ENCODE measurements around the gene CCDC197.
A peak's percentile ranks its signal among the peaks of the same experiment; 100 is the strongest.

CCDC197 gene

DNA sequence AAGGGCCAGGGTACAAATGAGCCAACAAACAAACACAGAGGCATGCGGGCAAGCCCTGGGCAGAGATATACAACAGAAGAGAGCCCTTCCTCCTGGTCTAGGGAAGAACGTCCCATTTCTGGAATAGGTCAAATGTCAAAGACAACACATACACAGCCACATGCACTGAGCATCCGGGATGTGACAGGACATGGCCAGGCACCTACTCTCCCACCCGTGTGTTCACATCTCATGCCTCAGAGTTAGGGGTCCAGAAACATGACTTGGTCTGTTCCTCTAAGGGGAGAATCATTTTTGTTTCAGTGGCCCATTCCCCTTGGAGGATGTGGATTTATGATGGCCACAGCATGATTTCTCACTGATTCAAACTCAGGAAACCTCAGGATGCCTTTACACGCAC is 19.9 kb upstream of the CCDC197 start:
- no peak for DNase-seq (ENCODE audit: low read depth in 2 of 2, low spot score in 1 of 2)

DNA sequence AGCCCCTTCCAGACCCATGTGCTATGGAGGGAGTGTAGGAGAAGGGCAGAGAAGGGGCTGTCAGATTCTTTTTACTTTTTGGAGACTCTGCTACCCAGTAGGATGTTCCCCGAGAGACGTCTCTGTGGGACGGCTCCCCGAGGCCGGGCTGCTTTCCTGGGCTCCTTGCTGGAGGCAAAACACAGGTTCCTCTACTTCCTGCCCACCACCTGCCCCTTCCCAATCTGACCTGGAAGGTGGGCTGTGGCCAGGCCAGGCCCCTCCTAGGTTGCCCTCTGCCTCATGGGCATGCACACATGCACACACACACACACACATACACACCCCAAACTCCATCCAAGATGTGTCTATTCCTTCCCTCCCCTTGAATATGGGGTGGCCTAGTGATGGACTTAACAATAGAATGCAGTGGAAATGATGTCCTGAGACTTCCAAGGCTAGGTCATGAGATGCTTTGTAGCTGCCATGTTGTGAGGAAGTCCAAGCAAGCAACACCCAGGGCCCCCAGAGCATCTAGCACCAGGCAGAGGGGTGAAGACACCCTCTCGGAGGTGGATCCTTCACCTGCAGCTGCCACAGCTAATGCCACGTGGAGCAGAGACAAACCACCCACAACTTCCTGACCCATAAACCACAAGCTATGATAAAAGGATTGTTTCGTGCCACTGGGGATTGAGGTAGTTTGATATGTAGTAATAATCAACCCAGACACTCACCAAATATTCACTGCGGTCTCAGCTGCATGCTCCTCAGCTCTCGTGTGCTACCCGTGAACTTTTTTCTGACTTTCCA is 19.1 kb upstream of the CCDC197 start:
- peak in 1 of 2 donors; percentile 39 for DNase-seq (ENCODE audit: low read depth in 2 of 2, low spot score in 1 of 2)

DNA sequence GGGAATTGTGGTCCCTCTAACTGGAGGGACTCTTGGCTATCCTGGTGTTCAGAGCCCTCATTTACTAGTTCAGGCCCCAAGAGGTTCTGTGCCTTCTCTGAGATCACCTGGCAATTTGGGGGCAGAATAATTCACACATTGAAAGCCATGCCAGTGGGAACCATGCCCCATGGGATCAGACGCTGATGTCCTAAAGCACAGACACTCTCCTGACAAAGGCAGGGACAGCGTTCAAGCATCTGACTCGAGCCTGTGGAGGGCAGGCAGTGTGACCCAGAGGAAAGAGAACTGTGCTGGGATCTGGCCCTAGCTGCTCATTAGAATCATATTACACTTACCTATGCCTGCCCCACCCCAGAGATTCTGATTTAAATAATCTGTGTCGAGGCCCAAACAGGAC is 18.4 kb upstream of the CCDC197 start:
- DNase-seq (ENCODE audit: low read depth in 2 of 2, low spot score in 1 of 2) = no peak

DNA sequence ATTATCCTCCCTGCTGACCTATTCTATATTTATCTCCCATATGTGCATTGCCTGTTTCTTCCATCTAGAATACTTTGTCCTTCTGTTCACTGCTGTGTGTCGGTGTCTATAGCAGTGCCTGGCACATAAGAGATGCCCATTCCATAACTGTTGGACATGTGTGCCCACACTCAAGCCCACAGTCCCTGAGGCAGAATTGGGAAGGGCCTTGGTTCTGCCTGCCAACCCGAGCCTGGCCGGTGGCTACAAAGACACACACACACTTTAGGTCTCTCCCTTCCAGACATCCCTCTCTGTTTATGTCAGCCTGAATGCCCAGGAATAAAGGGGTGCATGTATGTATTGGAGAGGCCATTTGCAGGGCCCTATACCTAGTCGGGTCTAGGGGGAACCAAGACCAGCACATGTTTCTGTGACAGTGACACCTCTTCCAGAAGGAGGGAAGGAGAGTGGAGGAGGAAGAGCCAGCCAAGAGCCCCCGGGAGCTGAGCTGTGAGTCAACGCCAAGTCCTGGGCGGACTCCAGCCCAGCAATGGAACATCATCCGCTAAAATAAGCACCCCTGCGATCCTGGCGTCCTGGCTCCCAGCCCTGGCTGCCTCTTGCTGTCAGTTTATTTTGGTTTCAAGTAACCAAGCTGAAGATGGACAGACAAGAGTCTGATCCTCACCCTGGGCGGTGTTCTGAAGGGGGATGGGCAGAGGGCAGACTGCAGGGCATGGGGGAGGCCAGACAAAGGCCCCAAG is 16.5 kb upstream of the CCDC197 start:
- DNase-seq (ENCODE audit: low read depth in 2 of 2, low spot score in 1 of 2) = no peak

DNA sequence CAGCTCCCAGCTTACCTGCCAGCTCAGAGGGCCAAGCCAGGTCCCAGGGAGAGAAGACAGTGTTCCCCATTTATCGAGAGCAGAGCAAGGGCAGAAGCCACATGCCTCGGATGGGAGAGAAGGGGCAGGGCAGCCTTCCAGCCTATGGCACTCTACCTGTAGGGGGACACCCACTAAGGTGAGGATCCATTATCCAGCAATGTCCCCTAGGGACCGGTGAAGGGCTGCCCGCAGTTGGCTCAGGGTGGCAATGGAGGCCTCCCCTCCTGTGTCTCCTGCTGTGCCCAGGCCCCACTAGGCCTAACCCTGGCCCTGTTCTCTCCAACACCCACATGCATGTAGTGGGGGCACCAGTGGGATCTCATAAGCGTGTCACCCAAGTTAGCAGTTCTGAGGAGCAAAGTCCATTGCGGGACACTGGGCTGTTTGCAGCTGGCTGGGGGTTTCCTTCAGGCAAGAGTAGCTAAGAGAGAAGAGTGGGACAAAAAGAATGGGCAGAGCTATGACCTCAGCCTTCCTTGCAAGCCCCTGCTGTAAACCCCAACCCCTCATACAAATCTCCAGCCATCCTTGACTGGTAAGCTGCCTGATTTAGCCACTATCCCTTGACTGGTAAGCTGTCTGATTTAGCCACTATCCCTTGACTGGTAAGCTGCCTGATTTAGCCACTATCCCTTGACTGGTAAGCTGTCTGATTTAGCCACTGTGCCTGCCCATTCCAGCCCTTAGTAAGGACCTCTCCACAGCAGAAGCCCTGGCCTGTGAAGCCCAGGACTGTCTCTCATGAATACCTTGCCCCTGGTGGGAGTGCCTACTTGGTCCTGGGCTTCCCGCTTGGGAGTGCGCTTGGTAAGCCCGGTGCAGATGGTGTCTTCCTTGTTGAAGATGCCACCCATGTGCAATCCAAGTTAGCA is 15.5 kb upstream of the CCDC197 start:
- DNase-seq (ENCODE audit: low read depth in 2 of 2, low spot score in 1 of 2) = no peak

DNA sequence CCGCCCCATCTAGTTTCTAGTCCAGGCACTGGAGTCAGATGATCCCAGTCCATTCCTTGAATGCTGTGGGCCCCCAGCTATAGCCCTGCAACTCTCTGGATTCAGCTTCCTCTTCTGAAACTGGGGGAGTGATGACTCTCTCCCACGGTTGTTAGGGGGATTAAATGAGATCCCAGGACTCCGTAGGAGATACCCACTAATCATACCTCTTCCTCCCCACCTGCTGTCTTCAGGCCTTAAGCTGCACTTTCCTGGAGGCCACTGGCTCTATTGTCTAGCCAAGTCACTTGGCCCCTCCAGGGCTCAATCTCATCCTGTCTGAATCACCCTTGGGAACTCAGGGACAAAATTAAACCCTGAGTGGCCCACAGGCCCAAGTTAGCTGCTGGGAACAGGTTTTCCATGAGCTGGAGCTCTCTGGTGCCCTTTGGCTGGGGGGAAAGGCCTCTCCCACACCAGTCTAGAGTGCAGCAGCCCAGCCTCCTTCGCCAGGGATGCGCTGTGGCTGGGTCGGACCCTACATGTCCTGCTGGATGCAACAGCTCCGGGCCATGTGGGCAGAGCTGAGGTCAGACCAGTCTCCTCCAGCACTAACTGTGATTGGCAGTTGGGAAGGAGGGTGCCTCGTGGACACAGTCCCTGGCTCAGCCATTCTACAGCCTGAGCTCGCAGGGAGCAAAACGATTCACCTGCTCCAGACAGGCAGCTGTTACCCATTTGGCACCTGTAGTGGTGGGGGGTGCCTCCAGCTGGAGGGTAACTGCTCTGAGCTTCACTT is 14.7 kb upstream of the CCDC197 start:
- DNase-seq (ENCODE audit: low read depth in 2 of 2, low spot score in 1 of 2) = no peak

DNA sequence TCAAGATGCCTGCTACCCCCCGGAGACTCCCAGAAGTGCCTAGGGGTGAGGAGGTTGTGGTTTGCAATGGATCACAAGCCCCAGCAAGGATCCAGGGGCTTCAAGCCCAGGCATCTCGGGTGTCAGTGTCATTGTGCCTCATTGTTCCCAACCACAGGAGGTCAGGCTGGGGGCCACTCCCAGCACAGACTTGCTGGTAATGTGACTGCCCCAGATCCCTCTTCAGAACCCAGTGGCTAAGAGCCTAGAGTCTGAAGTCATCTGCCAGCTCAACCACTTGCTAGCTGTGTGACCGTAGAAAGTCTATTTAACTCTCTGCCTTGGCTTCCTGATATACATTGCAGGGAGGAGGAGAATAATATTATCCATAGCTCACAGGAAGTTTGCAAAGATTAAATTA is 13.0 kb upstream of the CCDC197 start:
- DNase-seq (ENCODE audit: low read depth in 2 of 2, low spot score in 1 of 2) = no peak

DNA sequence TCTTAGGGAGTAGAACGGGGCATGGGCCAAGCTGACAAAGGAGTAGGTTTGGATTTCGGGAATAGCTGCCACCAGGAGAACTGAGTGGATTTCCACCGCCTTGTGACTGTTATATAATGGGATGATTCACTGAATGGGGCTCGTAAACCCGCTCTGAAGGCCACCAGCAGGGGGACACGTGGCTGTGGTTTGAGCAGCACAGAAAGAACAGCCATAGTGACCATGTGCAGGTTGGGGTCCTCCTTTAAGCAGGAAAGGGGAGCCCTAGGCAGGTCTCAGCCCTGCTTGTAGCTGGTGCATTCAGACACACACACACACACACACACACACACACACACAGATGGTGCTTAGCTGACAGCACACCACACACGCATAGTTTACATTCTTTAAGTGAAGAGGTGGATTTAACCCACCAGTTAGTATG is 12.1 kb upstream of the CCDC197 start:
- DNase-seq (ENCODE audit: low read depth in 2 of 2, low spot score in 1 of 2) = no peak

DNA sequence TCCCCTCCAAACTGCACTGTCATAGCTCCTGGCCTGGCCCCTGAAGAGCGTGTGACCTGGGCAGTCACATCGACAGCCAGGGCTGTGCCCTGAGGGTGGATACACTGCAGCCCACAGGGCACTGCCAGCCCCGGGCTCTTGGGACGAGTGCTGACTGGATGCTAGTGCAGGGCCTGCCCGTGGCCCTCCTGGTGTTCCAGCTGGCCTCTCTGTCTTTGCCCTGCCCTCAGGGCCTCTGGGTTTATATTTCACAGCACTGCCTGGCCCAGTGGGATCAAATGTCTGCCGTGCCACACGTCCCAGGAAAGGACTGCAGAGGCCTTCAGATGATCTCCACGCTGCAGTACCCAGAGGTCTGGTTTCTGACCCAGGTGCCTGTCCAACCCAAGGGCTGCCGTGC is 10.1 kb upstream of the CCDC197 start:
- DNase-seq (ENCODE audit: low read depth in 2 of 2, low spot score in 1 of 2) = no peak

DNA sequence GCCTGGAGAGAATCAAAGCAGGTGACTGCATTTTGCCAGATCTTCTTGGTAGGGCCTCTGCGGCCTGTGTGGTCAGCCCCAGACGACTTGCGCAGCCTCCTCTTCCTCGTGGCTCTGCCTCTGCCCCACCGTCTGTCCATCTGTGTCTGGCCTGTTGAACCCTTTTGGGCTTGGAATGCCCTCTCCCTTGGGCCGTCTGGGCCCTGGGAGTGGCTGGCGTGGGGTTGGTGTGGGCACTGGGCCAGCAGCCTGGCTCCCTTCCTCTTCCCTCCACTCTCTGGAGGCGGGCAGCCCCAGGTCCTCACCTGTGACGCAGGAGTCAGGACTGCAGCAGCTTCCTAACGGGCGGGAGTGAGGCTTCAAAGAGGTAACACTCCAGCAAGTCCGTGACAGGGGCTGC is 9.7 kb upstream of the CCDC197 start:
- DNase-seq (ENCODE audit: low read depth in 2 of 2, low spot score in 1 of 2) = no peak

DNA sequence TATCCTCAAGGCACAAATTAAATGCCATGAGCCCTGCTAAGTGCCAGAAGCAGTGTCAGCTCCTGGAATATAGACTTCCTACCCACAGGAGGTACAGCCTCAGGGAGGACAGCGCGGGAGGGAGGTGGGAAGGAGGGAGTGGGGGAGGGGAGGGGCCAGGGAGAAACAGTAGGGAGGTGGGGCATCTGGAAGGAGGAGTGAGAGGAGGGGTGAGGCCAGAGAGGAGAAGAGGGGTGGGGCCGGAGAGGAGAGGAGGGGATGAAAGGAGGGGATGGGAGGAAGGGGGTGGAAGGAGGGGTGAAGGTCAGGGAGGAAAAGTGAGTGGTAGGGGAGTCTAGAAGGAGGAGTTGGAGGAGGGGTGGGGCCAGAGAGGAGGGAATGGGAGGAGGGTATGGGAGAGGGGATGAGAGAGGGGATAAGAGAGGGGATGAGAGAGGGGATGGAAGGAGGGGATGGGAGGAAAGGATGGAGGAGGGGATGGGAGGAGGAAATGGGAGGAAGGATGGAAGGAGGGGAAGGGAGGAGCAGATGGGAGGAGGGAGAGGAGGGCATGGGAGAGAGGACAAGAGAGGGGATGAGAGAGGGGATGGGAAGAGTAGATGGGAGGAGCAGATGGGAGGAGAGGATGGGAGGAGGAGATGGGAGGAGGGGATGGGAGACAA is 9.2 kb upstream of the CCDC197 start:
- no peak for DNase-seq (ENCODE audit: low read depth in 2 of 2, low spot score in 1 of 2)

DNA sequence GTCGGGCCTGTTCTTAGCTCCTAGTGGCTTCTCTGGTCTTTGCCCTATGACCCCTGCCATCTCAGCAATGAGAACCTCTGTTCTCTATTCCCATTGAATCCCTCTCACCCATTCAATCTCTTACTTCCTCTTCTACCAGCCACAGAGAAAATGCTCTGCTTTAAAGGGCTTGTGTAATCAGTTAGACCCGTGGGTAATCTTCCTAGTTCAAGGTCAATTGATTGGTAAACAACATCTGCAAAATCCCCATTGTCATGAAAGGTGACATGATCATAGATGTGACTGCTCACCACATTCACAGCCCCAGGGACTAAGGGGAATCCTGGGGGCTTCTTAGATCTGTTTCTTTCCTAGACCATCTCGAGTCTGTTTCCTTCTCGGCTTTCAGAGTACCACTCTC is 7.2 kb upstream of the CCDC197 start:
- DNase-seq (ENCODE audit: low read depth in 2 of 2, low spot score in 1 of 2) = no peak

DNA sequence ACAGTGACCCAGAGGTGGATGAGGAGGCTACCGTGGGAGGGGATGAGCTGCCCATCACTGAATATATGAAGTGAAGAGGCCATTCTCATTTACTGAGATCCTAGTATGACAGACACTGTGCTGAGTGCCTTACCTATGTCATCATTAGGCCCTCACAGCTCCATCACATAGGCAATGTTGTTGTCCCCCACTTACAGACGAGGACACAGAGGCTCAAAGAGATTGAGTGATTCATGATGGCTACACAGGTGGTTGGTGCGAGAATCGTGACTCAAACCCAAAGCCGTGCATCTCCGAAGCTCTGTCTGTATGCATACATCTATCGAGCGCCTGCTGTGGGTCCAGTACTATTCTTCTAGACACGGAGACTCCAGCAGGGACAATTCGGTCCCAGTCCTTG is 5.9 kb upstream of the CCDC197 start:
- no peak for DNase-seq (ENCODE audit: low read depth in 2 of 2, low spot score in 1 of 2)

DNA sequence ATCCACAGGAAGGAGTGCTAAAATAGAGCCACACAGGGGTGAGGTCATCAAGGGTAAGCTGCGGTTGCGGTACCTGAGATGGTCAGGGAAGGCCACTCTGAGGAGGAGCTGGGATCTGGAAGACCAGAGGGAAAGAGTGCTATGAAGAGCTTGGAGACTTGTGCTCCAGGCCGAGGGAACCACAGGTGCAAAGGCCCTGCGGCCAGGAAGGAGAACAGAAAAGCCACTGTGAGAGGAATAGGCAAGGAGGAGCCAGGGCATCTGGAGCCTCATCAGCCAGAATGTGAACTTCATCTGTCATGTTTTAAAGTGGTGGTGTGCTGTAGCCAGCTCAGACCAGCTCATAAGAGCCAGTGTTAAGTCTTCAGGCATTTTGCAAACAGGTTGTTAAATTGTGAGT is 5.5 kb upstream of the CCDC197 start:
- DNase-seq (ENCODE audit: low read depth in 2 of 2, low spot score in 1 of 2) = no peak

DNA sequence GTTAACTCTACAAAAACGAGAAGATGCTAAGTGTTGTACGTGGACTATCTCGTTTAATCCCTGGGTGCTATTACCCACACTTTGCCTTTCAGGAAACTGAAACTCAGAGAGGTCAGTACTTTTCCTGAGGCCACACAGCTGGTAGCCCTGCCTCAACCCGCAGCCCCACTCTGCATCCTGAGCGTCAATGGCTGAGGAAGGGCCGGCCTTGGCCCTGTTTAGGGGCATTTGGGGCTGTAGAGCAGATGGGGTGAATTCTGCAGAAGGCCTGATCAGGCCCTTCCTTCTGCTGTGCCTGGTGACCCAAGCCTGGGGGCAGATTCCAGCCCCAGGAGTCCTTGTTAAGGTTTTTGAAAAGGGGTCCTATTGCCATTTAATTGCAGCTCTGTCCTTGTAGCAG is 3.7 kb upstream of the CCDC197 start:
- no peak for DNase-seq (ENCODE audit: low read depth in 2 of 2, low spot score in 1 of 2)

DNA sequence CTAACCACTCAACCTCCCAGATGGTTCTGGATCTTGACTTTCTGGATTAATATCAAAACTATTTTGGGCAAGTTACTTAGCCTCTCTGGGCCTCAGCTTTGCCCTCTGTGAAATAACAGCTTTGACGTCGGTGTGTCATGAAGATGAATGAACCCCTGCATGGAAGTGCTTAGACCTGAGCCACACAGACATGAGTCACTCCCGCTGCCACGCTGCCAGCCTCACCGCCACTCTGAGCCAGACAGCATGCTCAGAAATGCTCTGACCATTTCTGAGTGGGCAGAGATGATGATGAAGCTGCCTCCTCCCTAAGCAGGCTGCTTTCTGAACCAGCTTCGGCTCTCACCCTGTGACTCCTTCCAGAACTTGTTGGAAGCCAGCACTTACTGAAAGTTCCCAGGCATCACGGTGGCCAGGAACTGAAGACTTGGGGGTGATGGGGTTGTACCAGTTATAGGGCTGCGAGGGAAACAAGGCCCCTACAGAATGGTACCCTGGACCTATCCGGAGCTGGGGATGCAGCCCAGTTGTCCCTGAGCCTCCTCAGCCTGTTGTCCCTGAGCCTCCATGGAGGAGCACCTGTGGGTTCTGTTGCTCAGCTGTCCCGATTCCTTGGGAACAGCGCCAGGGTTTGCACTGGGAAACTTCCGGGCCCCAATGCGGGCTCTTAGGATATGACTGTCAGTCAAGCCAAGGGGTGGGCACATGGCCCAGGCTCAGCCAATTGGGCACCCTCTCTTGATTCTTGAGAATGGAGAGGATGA is 2.0 kb upstream of the CCDC197 start:
- no peak for DNase-seq (ENCODE audit: low read depth in 2 of 2, low spot score in 1 of 2)

DNA sequence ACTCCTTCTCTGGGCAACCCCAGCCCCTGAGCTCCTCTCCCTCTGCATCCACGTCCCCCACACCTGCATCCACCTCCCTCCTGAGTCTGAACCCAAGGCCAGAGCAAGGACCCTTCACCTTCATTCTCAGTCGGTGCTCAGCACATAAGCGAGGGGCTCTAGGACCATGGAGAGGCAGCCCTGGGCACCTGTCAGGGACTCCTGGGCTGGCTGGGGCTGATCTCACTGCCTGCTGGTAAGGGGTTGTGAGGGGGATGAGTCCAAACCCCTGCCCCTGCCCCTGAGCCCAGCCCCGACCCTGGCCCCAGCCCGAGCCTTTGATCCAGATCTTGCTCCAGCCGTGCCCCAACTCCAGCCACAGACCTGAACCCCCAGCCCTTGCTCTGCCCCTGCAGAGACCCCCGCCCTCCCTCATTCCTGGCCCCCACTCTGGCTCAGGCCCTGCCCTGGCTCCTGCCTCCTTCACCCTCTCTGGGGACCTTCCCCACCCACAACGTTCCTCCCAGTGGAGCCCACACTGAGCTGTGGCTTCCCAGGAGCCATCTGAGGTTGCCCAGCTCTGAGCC is 888 bp upstream of the CCDC197 start:
- DNase-seq (ENCODE audit: low read depth in 2 of 2, low spot score in 1 of 2) = no peak

DNA sequence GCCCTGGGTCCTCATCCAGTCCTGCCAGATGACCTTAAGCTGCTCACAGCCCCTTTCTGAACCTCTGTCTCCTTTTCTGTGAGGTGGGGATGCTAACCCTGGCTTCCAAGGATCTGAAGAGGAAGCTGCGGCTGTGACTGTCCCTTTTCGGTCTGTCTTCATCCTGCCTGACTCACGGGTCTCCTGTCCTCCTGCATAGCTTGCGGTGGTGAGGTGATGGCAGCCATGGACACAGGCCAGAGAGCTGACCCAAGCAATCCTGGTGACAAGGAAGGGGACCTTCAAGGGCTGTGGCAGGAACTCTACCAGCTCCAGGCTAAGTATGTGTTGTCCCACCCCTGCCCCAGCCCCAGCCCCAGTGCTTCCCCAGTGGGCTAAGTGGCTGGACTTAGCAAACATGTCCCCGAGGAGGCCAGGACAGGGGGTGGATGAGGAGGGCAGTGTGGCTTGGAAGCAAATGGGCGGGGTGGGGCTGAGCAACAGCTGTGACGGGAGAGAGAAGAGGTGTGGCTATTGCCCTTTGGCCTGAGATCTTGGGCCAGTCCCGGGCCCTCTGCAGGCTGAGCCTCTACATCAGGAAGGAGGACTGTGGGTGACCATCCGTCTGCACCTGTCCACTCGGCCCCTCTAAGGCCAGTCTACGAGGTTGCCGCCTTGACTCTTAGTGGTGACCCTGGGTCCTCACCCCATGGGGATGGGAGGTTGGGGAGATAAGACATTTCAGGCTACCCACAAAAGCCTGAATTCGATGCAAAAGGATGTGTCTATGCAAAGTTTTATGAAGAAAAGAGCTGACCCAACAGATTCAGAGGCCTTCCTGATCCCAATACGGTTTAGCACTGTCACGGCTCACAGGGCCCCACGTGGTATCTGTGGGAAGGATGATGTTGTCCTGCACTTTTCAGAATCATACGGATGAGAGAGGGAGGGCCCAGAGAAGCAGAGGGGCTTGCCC is 1.1 kb downstream of the CCDC197 start:
- DNase-seq (ENCODE audit: low read depth in 2 of 2, low spot score in 1 of 2) = no peak
